Fibroblast of peridontal ligament (primary cell): ENCODE data around the gene MGLL.

Experiments
- DNase-seq: peaks from one replicate; pipeline ENCODE4 v3.0.0-alpha.2; 2010; ENCODE audit errors: extremely low read depth

MGLL gene

GRCh38 chr3:127741690-127742089 lies 80.6 kb downstream of the MGLL start:
- DNase-seq: no peak

- no peak for DNase-seq
These were observed 81.1 kb downstream of the MGLL start for GRCh38 chr3:127741246-127741645.

GRCh38 chr3:127740136-127740915 lies 82.0 kb downstream of the MGLL start:
- DNase-seq: no peak

GRCh38 chr3:127739347-127740135 lies 82.8 kb downstream of the MGLL start:
- peak; percentile 80 for DNase-seq

- DNase-seq: no peak
These were observed 84.0 kb downstream of the MGLL start for GRCh38 chr3:127738192-127738840.

- no peak for DNase-seq
These were observed 85.3 kb downstream of the MGLL start for GRCh38 chr3:127736801-127737539.

- peak; percentile 87 for DNase-seq
These were observed 86.3 kb downstream of the MGLL start for GRCh38 chr3:127735767-127736693.

- DNase-seq: peak; percentile 94
These were observed 87.4 kb downstream of the MGLL start for GRCh38 chr3:127734754-127735473.

GRCh38 chr3:127734181-127734720 lies 88.1 kb downstream of the MGLL start:
- no peak for DNase-seq

- DNase-seq: no peak
These were observed 88.5 kb downstream of the MGLL start for GRCh38 chr3:127733781-127734180.

- no peak for DNase-seq
These were observed 89.4 kb downstream of the MGLL start for GRCh38 chr3:127732879-127733350.

GRCh38 chr3:127732303-127732702 lies 90.0 kb downstream of the MGLL start:
- DNase-seq: no peak

- no peak for DNase-seq
These were observed 90.6 kb downstream of the MGLL start for GRCh38 chr3:127731546-127732289.

GRCh38 chr3:127730666-127731295 lies 91.5 kb downstream of the MGLL start:
- peak; percentile 49 for DNase-seq

- DNase-seq: no peak
These were observed 92.1 kb downstream of the MGLL start for GRCh38 chr3:127730171-127730570.

- DNase-seq: no peak
These were observed 92.7 kb downstream of the MGLL start for GRCh38 chr3:127729556-127730056.

- DNase-seq: no peak
These were observed 93.8 kb downstream of the MGLL start for GRCh38 chr3:127728417-127729015.

- no peak for DNase-seq
These were observed 95.4 kb downstream of the MGLL start for GRCh38 chr3:127726894-127727293.
